ENCODE results near the gene PRRC2A. TPM values are rescaled to one million over a fixed set of nuclear protein-coding genes. Genes with fewer than 3 reads are reported as not detected.

Gene PRRC2A
- 100 to 1,000 TPM; 100 to 163 (median 113) TPM for total RNA-seq

DNA sequence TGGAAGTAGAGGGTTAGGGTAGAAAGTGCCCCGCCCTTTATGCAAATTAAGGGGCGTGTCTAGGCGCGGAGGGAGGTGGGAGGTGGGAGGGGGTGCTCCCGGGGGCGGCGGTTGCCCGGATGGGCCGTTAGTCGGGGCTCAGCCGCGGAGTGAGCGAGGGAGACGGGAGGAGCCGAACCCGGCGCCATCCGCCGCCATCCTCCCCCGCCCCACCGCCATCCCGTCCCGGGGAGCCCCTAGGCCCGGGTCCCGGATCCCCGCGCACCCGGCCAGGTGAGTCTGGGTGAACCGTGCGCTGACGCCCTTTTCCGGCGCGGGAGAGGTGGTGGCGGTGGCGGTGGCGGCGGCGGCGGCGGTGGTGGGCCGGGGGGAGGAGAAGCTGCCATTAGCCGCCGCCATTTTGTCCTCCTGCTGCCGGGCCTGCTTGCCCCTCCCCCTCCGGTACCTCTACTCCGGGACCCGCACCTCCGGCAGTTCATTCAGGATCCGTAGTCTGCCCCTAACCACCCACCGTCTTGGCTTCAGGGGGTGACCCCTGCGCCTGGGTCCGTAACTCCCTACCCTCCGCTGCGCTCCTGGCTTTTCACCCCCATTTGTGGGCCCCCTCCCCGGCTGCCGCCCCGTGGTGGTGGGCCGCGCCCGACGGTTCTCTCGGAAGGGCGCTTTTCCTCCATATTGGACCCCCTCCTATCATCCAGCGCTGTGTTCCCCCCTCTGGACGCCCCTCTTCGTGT is at the start of gene PRRC2A:
PRRC2A (plus strand) TSS at position 130 of the 734 bp plus-strand sequence. CDS start 2,075 bp downstream, outside the sequence.
- WGBS: 0% methylated on average over 32 of the region's 67 CpGs
- TF ChIP-seq POLR2AphosphoS5 (IDR thresholded peaks at IDR 0.05) (peak in 2 of 3 donors; percentile 14 to 32), EP300 (IDR thresholded peaks at IDR 0.05) (no peak), POLR2A (IDR thresholded peaks at IDR 0.05) (peak in 1 of 2 donors; percentile 73)
- Histone ChIP-seq H3K27me3 (no peaks in the 10 kb centered on the region), H3K27ac (peak within 1 kb of the TSS; percentile 96), H3K4me3 (peak within 1 kb of the TSS; percentile 65), H3K4me1 (peaks cover 24% of the 10 kb centered on the region), H3K36me3 (peaks cover 25% of the 10 kb centered on the region), H3K9me3 (no peaks in the 10 kb centered on the region)
- peak; percentile 91 to 98 for DNase-seq (ENCODE audit: low spot score in 2 of 2)

DNA sequence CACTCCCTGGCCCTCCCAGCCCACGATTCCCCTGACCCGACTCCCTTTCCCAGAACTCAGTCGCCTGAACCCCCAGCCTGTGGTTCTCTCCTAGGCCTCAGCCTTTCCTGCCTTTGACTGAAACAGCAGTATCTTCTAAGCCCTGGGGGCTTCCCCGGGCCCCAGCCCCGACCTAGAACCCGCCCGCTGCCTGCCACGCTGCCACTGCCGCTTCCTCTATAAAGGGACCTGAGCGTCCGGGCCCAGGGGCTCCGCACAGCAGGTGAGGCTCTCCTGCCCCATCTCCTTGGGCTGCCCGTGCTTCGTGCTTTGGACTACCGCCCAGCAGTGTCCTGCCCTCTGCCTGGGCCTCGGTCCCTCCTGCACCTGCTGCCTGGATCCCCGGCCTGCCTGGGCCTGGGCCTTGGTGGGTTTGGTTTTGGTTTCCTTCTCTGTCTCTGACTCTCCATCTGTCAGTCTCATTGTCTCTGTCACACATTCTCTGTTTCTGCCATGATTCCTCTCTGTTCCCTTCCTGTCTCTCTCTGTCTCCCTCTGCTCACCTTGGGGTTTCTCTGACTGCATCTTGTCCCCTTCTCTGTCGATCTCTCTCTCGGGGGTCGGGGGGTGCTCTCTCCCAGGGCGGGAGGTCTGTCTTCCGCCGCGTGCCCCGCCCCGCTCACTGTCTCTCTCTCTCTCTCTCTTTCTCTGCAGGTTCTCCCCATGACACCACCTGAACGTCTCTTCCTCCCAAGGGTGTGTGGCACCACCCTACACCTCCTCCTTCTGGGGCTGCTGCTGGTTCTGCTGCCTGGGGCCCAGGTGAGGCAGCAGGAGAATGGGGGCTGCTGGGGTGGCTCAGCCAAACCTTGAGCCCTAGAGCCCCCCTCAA is 48.2 kb upstream of the PRRC2A start, which contains the start of gene LTA:
LTA (plus strand) TSS at position 249 of the 871 bp plus-strand sequence; CDS start at position 703, 454 bp downstream.
- Histone ChIP-seq H3K4me3 (no peak within 1 kb of the TSS), H3K36me3 (no peaks in the 10 kb centered on the region), H3K9me3 (no peaks in the 10 kb centered on the region), H3K27me3 (peaks cover 3% of the 10 kb centered on the region), H3K4me1 (peaks cover 11% of the 10 kb centered on the region), H3K27ac (no peak within 1 kb of the TSS)
- 81% methylated on average over 27 of the region's 27 CpGs for WGBS
- DNase-seq (ENCODE audit: low spot score in 2 of 2): no peak
- TF ChIP-seq POLR2A (IDR thresholded peaks at IDR 0.05): no peak
- TF ChIP-seq, protein P1, sequence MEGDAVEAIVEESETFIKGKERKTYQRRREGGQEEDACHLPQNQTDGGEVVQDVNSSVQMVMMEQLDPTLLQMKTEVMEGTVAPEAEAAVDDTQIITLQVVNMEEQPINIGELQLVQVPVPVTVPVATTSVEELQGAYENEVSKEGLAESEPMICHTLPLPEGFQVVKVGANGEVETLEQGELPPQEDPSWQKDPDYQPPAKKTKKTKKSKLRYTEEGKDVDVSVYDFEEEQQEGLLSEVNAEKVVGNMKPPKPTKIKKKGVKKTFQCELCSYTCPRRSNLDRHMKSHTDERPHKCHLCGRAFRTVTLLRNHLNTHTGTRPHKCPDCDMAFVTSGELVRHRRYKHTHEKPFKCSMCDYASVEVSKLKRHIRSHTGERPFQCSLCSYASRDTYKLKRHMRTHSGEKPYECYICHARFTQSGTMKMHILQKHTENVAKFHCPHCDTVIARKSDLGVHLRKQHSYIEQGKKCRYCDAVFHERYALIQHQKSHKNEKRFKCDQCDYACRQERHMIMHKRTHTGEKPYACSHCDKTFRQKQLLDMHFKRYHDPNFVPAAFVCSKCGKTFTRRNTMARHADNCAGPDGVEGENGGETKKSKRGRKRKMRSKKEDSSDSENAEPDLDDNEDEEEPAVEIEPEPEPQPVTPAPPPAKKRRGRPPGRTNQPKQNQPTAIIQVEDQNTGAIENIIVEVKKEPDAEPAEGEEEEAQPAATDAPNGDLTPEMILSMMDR (IDR thresholded peaks at IDR 0.05): no peak
- no peak for TF ChIP-seq EP300 (IDR thresholded peaks at IDR 0.05)
- TF ChIP-seq POLR2AphosphoS5 (IDR thresholded peaks at IDR 0.05): no peak

DNA sequence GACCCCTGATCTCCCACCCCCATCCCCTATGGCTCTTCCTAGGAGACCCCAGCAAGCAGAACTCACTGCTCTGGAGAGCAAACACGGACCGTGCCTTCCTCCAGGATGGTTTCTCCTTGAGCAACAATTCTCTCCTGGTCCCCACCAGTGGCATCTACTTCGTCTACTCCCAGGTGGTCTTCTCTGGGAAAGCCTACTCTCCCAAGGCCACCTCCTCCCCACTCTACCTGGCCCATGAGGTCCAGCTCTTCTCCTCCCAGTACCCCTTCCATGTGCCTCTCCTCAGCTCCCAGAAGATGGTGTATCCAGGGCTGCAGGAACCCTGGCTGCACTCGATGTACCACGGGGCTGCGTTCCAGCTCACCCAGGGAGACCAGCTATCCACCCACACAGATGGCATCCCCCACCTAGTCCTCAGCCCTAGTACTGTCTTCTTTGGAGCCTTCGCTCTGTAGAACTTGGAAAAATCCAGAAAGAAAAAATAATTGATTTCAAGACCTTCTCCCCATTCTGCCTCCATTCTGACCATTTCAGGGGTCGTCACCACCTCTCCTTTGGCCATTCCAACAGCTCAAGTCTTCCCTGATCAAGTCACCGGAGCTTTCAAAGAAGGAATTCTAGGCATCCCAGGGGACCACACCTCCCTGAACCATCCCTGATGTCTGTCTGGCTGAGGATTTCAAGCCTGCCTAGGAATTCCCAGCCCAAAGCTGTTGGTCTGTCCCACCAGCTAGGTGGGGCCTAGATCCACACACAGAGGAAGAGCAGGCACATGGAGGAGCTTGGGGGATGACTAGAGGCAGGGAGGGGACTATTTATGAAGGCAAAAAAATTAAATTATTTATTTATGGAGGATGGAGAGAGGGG is 47.0 kb upstream of the PRRC2A start:
- TF ChIP-seq, protein P1 (IDR thresholded peaks at IDR 0.05): no peak
- TF ChIP-seq EP300 (IDR thresholded peaks at IDR 0.05): no peak
- TF ChIP-seq POLR2A (IDR thresholded peaks at IDR 0.05): no peak
- no peak for TF ChIP-seq POLR2AphosphoS5 (IDR thresholded peaks at IDR 0.05)
- DNase-seq (ENCODE audit: low spot score in 2 of 2): no peak
- H3K36me3 ChIP-seq: no peaks in the 10 kb centered on the region
- no peaks in the 10 kb centered on the region for H3K9me3 ChIP-seq
- H3K27ac ChIP-seq: no peak overlapping the region
- no peak overlapping the region for H3K4me3 ChIP-seq
- peaks cover 3% of the 10 kb centered on the region for H3K27me3 ChIP-seq
- H3K4me1 ChIP-seq: peaks cover 7% of the 10 kb centered on the region
- WGBS: 80% methylated on average over 9 of the region's 9 CpGs

DNA sequence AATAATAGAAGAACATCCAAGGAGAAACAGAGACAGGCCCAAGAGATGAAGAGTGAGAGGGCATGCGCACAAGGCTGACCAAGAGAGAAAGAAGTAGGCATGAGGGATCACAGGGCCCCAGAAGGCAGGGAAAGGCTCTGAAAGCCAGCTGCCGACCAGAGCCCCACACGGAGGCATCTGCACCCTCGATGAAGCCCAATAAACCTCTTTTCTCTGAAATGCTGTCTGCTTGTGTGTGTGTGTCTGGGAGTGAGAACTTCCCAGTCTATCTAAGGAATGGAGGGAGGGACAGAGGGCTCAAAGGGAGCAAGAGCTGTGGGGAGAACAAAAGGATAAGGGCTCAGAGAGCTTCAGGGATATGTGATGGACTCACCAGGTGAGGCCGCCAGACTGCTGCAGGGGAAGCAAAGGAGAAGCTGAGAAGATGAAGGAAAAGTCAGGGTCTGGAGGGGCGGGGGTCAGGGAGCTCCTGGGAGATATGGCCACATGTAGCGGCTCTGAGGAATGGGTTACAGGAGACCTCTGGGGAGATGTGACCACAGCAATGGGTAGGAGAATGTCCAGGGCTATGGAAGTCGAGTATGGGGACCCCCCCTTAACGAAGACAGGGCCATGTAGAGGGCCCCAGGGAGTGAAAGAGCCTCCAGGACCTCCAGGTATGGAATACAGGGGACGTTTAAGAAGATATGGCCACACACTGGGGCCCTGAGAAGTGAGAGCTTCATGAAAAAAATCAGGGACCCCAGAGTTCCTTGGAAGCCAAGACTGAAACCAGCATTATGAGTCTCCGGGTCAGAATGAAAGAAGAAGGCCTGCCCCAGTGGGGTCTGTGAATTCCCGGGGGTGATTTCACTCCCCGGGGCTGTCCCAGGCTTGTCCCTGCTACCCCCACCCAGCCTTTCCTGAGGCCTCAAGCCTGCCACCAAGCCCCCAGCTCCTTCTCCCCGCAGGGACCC is 46.1 kb upstream of the PRRC2A start:
- DNase-seq (ENCODE audit: low spot score in 2 of 2): no peak
- H3K36me3 ChIP-seq: no peaks in the 10 kb centered on the region
- H3K4me1 ChIP-seq: peaks cover 7% of the 10 kb centered on the region
- H3K27me3 ChIP-seq: peaks cover 3% of the 10 kb centered on the region
- H3K9me3 ChIP-seq: no peaks in the 10 kb centered on the region
- no peak overlapping the region for H3K4me3 ChIP-seq
- 83% methylated on average over 14 of the region's 14 CpGs for WGBS
- TF ChIP-seq POLR2A (IDR thresholded peaks at IDR 0.05) (no peak), POLR2AphosphoS5 (IDR thresholded peaks at IDR 0.05) (no peak), EP300 (IDR thresholded peaks at IDR 0.05) (no peak)
- TF ChIP-seq, protein P1 (IDR thresholded peaks at IDR 0.05): no peak
- H3K27ac ChIP-seq: no peak overlapping the region

Data from suprapubic skin (tissue), 4 donors.